IMR-90 (cell line): ENCODE data around the gene MAPK1. TPM values are rescaled to one million over a fixed set of nuclear protein-coding genes. Genes with fewer than 3 reads are reported as not detected.
"Not testable (repeated sequence)": the region's sequence is repeated elsewhere in the genome, so short reads cannot be mapped to it uniquely, and the experiment has no call there.

ENCODE experiments used
- ATAC-seq: fragments of 200-7000 bp; cut with Tn5 transposase; 2 replicates; pipeline ENCODE4 v1.9.1; 2020; ENCODE audit warnings: low read depth, mild to moderate bottlenecking, moderate library complexity
- BruUV-seq: library from RNA; stranded (reverse); fragments of 400-500 nt; replicated peaks from 2 replicates; lab custom pipeline; 2021; lab: Mats Ljungman, UMichigan
- CTCF ChIA-PET: fragments of 300-600 bp; formaldehyde crosslinking; extraction: SDS; loops from one replicate; lab custom pipeline; 2021; ENCODE audit warnings: antibody characterized with exemption; lab: Yijun Ruan, JAX
- POLR2A ChIA-PET: fragments of 300-600 bp; sonication (Branson Sonifier 250); formaldehyde crosslinking; loops from one replicate; lab custom pipeline; 2022; ENCODE audit warnings: antibody characterized with exemption; ENCODE audit not compliant: unreplicated experiment; lab: Charles Lee
- DNase-seq: peaks from one replicate; pipeline ENCODE4 v3.0.0; 2013
- H2AFZ ChIP-seq: replicated peaks from 2 replicates; pipeline ENCODE3; 2013; ENCODE audit warnings: low read length, mild to moderate bottlenecking; ENCODE audit not compliant: poor library complexity
- H2AK5ac ChIP-seq: 2 replicates; pipeline ENCODE4 v1.6.1; 2013; ENCODE audit warnings: low read depth, low read length, inconsistent platforms
- H2AK9ac ChIP-seq: replicated peaks from 2 replicates; pipeline ENCODE3; 2013; ENCODE audit warnings: mild to moderate bottlenecking, low read depth, low read length, moderate library complexity; ENCODE audit not compliant: poor library complexity
- H2BK120ac ChIP-seq: 2 replicates; pipeline ENCODE4 v1.6.1; 2013; ENCODE audit warnings: low read depth, low read length, inconsistent platforms
- H2BK15ac ChIP-seq: 3 replicates; pipeline ENCODE4 v1.6.1; 2013; ENCODE audit warnings: low read depth, low read length, inconsistent platforms
- H2BK20ac ChIP-seq: 2 replicates; pipeline ENCODE4 v1.6.1; 2013; ENCODE audit warnings: low read depth, mild to moderate bottlenecking, inconsistent platforms, low read length, moderate library complexity
- H2BK5ac ChIP-seq: 2 replicates; pipeline ENCODE4 v1.6.1; 2013; ENCODE audit warnings: mild to moderate bottlenecking, low read depth, low read length, inconsistent platforms; ENCODE audit not compliant: poor library complexity, severe bottlenecking
- H3K14ac ChIP-seq: replicated peaks from 2 replicates; pipeline ENCODE4 v1.6.1; 2013; ENCODE audit warnings: low read depth, low read length, inconsistent platforms
- H3K18ac ChIP-seq: 2 replicates; pipeline ENCODE4 v1.6.1; 2013; ENCODE audit warnings: low read depth, low read length, control low read depth
- H3K23ac ChIP-seq: 2 replicates; pipeline ENCODE4 v1.6.1; 2013; ENCODE audit warnings: low read depth, low read length, inconsistent platforms
- H3K27ac ChIP-seq: 2 replicates; pipeline ENCODE4 v1.5.1; 2013; ENCODE audit warnings: mild to moderate bottlenecking, control low read depth, low read length; ENCODE audit not compliant: insufficient read depth
- H3K27me3 ChIP-seq: 2 replicates; pipeline ENCODE4 v1.6.1; 2013; ENCODE audit warnings: low read length; ENCODE audit not compliant: control insufficient read depth, insufficient read depth
- H3K36me3 ChIP-seq: 2 replicates; pipeline ENCODE4 v1.6.1; 2013; ENCODE audit warnings: low read length, mixed read lengths; ENCODE audit not compliant: control insufficient read depth, insufficient read depth
- H3K4ac ChIP-seq: 2 replicates; pipeline ENCODE4 v1.6.1; 2013; ENCODE audit warnings: low read depth, low read length, inconsistent platforms
- H3K4me1 ChIP-seq: 2 replicates; pipeline ENCODE4 v1.6.1; 2013; ENCODE audit warnings: low read length, mixed read lengths; ENCODE audit not compliant: control insufficient read depth, insufficient read depth
- H3K4me2 ChIP-seq: 2 replicates; pipeline ENCODE4 v1.6.1; 2013; ENCODE audit warnings: low read depth, mild to moderate bottlenecking, control low read depth, low read length, moderate library complexity
- H3K4me3 ChIP-seq: 2 replicates; pipeline ENCODE4 v1.5.1; 2013; ENCODE audit warnings: low read depth, mild to moderate bottlenecking, control low read depth, low read length, moderate library complexity; ENCODE audit not compliant: insufficient read depth
- H3K56ac ChIP-seq: 2 replicates; pipeline ENCODE4 v1.6.1; 2013; ENCODE audit warnings: low read length, inconsistent platforms; ENCODE audit not compliant: insufficient read depth; ENCODE audit errors: extremely low read depth
- H3K79me1 ChIP-seq, 2 experiments: 2 replicates each; pipeline ENCODE4 v1.6.1; 2013; ENCODE audit warnings: low read length in 2 of 2, inconsistent platforms in 1 of 2, low read depth in 1 of 2
- H3K9ac ChIP-seq: 2 replicates; pipeline ENCODE4 v1.6.1; 2013; ENCODE audit warnings: low read depth, low read length, control low read depth
- H3K9me1 ChIP-seq: 2 replicates; pipeline ENCODE4 v1.6.1; 2013; ENCODE audit warnings: low read length, inconsistent platforms; ENCODE audit not compliant: insufficient read depth
- H3K9me3 ChIP-seq: 2 replicates; pipeline ENCODE4 v1.6.1; 2013; ENCODE audit warnings: low read length; ENCODE audit not compliant: control insufficient read depth, insufficient read depth
- H4K20me1 ChIP-seq: 2 replicates; pipeline ENCODE4 v1.6.1; 2013; ENCODE audit warnings: low read length, inconsistent platforms; ENCODE audit not compliant: insufficient read depth
- H4K5ac ChIP-seq: 2 replicates; pipeline ENCODE4 v1.6.1; 2013; ENCODE audit warnings: mild to moderate bottlenecking, low read depth, low read length, control low read depth
- H4K8ac ChIP-seq, 2 experiments: 2 replicates each; pipeline ENCODE4 v1.6.1; 2013; ENCODE audit warnings: low read depth in 2 of 2, low read length in 2 of 2, control low read depth in 1 of 2, inconsistent platforms in 1 of 2
- H4K91ac ChIP-seq: 2 replicates; pipeline ENCODE4 v1.6.1; 2013; ENCODE audit warnings: low read depth, low read length, inconsistent platforms; ENCODE audit not compliant: insufficient read depth
- WGBS, 2 experiments: methylation state at CpG; one replicate each; pipeline versions ENCODE4 v1.1.5 to v1.1.7; 2013; ENCODE audit warnings: missing lambda C conversion rate in 2 of 2; ENCODE audit not compliant: insufficient read length in 1 of 2; ENCODE audit errors: extremely low coverage in 2 of 2; 5-methylcytosine and 5-hydroxymethylcytosine counted together
- dilution Hi-C: fragments of 300-500 bp; cut with HindIII; formaldehyde crosslinking; loops from one replicate; pipeline ENCODE4 v1.14.3; 2018; ENCODE audit warnings: low sequenced_read_pairs; ENCODE audit not compliant: unreplicated experiment
- in situ Hi-C: fragments of 300-500 bp; cut with MboI; formaldehyde crosslinking; loops from 3 replicates; pipeline ENCODE4 v1.14.3; 2019; ENCODE audit warnings: low sequenced_read_pairs, inconsistent platforms, mixed read lengths
- intact Hi-C: fragments of 100-400 bp; cut with micrococcal nuclease; formaldehyde crosslinking; loops from 2 replicates; pipeline ENCODE4 v1.10.0; 2022
- polyA plus RNA-seq, 3 experiments: library from polyadenylated mRNA; depleted of rRNA; stranded (reverse); fragments of >200 nt; gene quantifications; 2 replicates each; pipeline ENCODE4 v1.2.3, GENCODE V29; 2012; ENCODE audit warnings: low replicate concordance in 1 of 3
- total RNA-seq: library from RNA; depleted of rRNA; stranded (reverse); fragments of >200 nt; gene quantifications from 2 replicates; pipeline ENCODE4 v1.2.3, GENCODE V29; 2012

Gene MAPK1
- total and polyA plus RNA-seq, 2 of the 4 experiments (the other 2 are of a cell fraction): 41.0 to 51.3 TPM

- H3K4me2 ChIP-seq, H2AK5ac ChIP-seq, H4K20me1 ChIP-seq, H3K79me1 ChIP-seq, H3K9me3 ChIP-seq, H3K56ac ChIP-seq, POLR2A ChIA-PET, BruUV-seq, H2AK9ac ChIP-seq, H3K14ac ChIP-seq, H4K91ac ChIP-seq, H3K36me3 ChIP-seq, H3K9ac ChIP-seq, H2BK5ac ChIP-seq, intact Hi-C loops, H2AFZ ChIP-seq, H3K27me3 ChIP-seq, H3K4me3 ChIP-seq, dilution Hi-C loops, H2BK120ac ChIP-seq, DNase-seq, H3K9me1 ChIP-seq, CTCF ChIA-PET, H4K8ac ChIP-seq, H3K23ac ChIP-seq, H2BK15ac ChIP-seq, ATAC-seq, H3K18ac ChIP-seq, H4K5ac ChIP-seq, H3K4me1 ChIP-seq, H2BK20ac ChIP-seq, H3K4ac ChIP-seq, H3K27ac ChIP-seq, in situ Hi-C loops: not testable (repeated sequence)
- WGBS, 2 experiments: no CpG with 5 or more reads among the region's 4 CpGs
Measured at GRCh38 chr22:21874953-21875352, 7.5 kb upstream of the MAPK1 start.
